Spinal cord (tissue), 10 donors: Measurements from ENCODE around the gene FAM110D. TPM values are rescaled to one million over a fixed set of nuclear protein-coding genes. Genes with fewer than 3 reads are reported as not detected.

Source experiments
- DNase-seq, 6 donors: peaks; one replicate each; pipeline versions ENCODE4 v3.0.0 to v3.0.0-alpha.2; 2013 to 2015; ENCODE audit warnings: low spot score in 6 of 6, low read depth in 4 of 6
- H3K27ac ChIP-seq: one replicate; pipeline ENCODE4 v1.5.1; 2013; ENCODE audit warnings: low read depth, low read length, control low read depth
- H3K27me3 ChIP-seq: one replicate; pipeline ENCODE4 v1.6.1; 2013; ENCODE audit warnings: low read length; ENCODE audit not compliant: control insufficient read depth, insufficient read depth
- H3K36me3 ChIP-seq: one replicate; pipeline ENCODE4 v1.6.1; 2013; ENCODE audit warnings: low read length; ENCODE audit not compliant: control insufficient read depth, insufficient read depth
- H3K4me1 ChIP-seq: one replicate; pipeline ENCODE4 v1.6.1; 2013; ENCODE audit warnings: low read length; ENCODE audit not compliant: control insufficient read depth, insufficient read depth
- H3K4me3 ChIP-seq: one replicate; pipeline ENCODE4 v1.5.1; 2013; ENCODE audit warnings: low read depth, low read length, control low read depth
- H3K9me3 ChIP-seq: one replicate; pipeline ENCODE4 v1.6.1; 2013; ENCODE audit warnings: low read length; ENCODE audit not compliant: control insufficient read depth, insufficient read depth
- WGBS: methylation state at CpG from one replicate; pipeline ENCODE4 v1.1.5; 2013; ENCODE audit warnings: missing lambda C conversion rate; ENCODE audit not compliant: insufficient coverage; 5-methylcytosine and 5-hydroxymethylcytosine counted together
- polyA plus RNA-seq, 2 donors: library from polyadenylated mRNA; unstranded; fragments of 120-200 nt; gene quantifications; one replicate each; pipeline ENCODE4 v1.2.1, GENCODE V29; 2013; ENCODE audit not compliant: insufficient read length in 2 of 2
- total RNA-seq, 2 donors: library from RNA; depleted of rRNA in 1 of 2; stranded (reverse); fragments of 120-200 nt in 1 of 2; fragments of >200 nt in 1 of 2; gene quantifications; one replicate each; pipeline versions ENCODE4 v1.2.3 to v1.2.4, GENCODE V29; 2013 to 2014
- donor health status: healthy.

FAM110D gene
- total and polyA plus RNA-seq, 4 donors, result 0.10 to 1.8 (median 1.5) TPM

DNA sequence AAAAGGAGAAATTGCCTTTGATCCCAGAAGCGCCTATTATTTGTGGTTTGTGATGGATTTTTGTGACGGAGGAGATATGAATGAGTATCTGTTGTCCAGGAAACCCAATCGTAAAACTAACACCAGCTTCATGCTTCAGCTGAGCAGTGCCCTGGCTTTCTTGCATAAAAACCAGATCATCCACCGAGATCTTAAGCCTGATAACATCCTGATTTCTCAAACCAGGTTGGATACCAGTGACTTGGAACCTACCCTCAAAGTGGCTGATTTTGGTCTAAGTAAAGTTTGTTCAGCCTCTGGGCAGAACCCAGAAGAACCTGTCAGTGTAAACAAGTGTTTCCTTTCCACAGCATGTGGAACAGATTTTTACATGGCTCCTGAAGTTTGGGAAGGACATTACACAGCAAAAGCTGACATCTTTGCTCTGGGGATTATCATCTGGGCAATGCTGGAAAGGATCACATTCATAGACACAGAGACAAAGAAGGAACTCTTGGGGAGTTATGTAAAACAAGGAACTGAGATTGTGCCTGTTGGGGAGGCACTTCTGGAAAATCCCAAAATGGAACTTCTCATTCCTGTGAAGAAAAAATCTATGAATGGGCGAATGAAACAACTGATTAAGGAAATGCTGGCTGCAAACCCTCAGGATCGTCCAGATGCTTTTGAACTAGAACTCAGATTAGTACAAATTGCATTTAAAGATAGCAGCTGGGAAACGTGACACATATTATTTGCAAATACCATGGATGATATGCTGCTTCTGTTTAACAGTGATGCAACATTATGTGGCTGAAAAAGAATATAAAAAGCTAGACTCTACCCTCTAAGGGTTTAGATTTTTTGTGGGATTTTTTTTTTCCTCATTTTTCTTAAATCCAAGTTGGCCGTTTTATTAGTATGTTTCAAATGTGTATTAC, 36.8 kb upstream of the FAM110D start:
- Histone ChIP-seq H3K9me3 (no peaks in the 10 kb centered on the region), H3K36me3 (peaks cover 22% of the 10 kb centered on the region), H3K27ac (no peak overlapping the region), H3K4me1 (no peaks in the 10 kb centered on the region), H3K27me3 (no peaks in the 10 kb centered on the region), H3K4me3 (no peak overlapping the region)
- no peak for DNase-seq
- 100% methylated on average over 1 of the region's 8 CpGs for whole genome bisulfite sequencing

GRCh38 chr1:26122988-26123973, 35.6 kb upstream of the FAM110D start:
- no CpG with 5 or more reads among the region's 7 CpGs for WGBS
- Histone ChIP-seq H3K4me3 (no peak overlapping the region), H3K27me3 (no peaks in the 10 kb centered on the region), H3K4me1 (no peaks in the 10 kb centered on the region), H3K36me3 (peaks cover 13% of the 10 kb centered on the region), H3K9me3 (no peaks in the 10 kb centered on the region), H3K27ac (no peak overlapping the region)
- no peak for DNase-seq

- Histone ChIP-seq H3K9me3 (no peaks in the 10 kb centered on the region), H3K27ac (no peak overlapping the region), H3K27me3 (no peaks in the 10 kb centered on the region), H3K36me3 (peaks cover 4% of the 10 kb centered on the region), H3K4me1 (no peaks in the 10 kb centered on the region), H3K4me3 (no peak overlapping the region)
- DNase-seq, result no peak
- no CpG with 5 or more reads among the region's 4 CpGs for WGBS
Observed at GRCh38 chr1:26124418-26125331, 34.2 kb upstream of the FAM110D start.

DNA sequence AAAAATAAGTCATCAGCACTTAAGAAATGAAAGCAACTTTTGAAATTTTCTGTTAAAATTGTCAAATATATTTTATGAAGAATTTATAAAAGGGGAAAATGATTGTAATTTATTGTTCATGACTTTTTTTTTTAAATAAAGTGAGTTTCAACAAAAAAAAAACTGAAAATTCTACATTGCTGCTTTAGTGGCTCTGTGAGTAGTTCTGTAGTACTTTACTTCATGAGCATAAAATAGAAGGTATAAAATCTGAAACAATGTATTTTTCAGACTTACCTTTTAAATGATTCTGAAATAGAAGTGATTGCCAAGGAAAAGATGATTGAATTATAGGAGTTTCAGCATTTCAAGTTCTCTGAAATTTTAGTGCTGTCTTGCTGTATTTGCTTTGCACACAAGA, 33.5 kb upstream of the FAM110D start:
- Histone ChIP-seq H3K27me3 (no peaks in the 10 kb centered on the region), H3K36me3 (peaks cover 2% of the 10 kb centered on the region), H3K27ac (no peak overlapping the region), H3K4me3 (no peak overlapping the region), H3K4me1 (no peaks in the 10 kb centered on the region), H3K9me3 (no peaks in the 10 kb centered on the region)
- DNase-seq, result no peak

DNA sequence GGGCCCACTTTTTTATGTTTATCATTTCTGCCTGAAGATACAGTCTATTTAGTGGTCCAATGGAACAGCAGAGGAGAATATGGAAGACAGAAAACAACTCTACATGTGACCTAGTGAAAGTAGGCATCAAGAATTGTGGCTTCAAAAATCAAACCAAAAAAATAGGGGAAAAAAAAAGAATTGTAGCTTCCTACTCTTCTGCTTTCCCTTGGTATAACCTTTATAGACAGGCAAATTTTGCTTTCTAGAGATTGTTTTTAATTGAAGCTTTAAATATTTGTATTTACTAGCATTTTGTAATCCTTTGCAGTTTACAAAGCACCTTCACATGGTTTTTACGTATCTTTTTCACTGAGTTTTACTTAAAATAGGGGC, 32.9 kb upstream of the FAM110D start:
- DNase-seq, result no peak
- Histone ChIP-seq H3K27me3 (no peaks in the 10 kb centered on the region), H3K36me3 (no peaks in the 10 kb centered on the region), H3K27ac (no peak overlapping the region), H3K9me3 (no peaks in the 10 kb centered on the region), H3K4me3 (no peak overlapping the region), H3K4me1 (no peaks in the 10 kb centered on the region)
- whole genome bisulfite sequencing, result no CpG with 5 or more reads among the region's 1 CpG

GRCh38 chr1:26126321-26127084, 32.4 kb upstream of the FAM110D start:
- WGBS, result no CpG with 5 or more reads among the region's 9 CpGs
- no peaks in the 10 kb centered on the region for H3K4me1 ChIP-seq
- no peak overlapping the region for H3K4me3 ChIP-seq

GRCh38 chr1:26127235-26128163, 31.4 kb upstream of the FAM110D start:
- Histone ChIP-seq H3K9me3 (no peaks in the 10 kb centered on the region), H3K4me1 (no peaks in the 10 kb centered on the region), H3K27me3 (no peaks in the 10 kb centered on the region), H3K36me3 (no peaks in the 10 kb centered on the region), H3K4me3 (no peak overlapping the region), H3K27ac (no peak overlapping the region)
- 60% methylated on average over 6 of the region's 13 CpGs for WGBS
- DNase-seq, result no peak

More at GRCh38 chr1:26126321-26127084, 32.4 kb upstream of the FAM110D start:
- no peak for DNase-seq
- no peaks in the 10 kb centered on the region for H3K36me3 ChIP-seq
- no peaks in the 10 kb centered on the region for H3K27me3 ChIP-seq
- no peaks in the 10 kb centered on the region for H3K9me3 ChIP-seq
- H3K27ac ChIP-seq, result no peak overlapping the region

DNA sequence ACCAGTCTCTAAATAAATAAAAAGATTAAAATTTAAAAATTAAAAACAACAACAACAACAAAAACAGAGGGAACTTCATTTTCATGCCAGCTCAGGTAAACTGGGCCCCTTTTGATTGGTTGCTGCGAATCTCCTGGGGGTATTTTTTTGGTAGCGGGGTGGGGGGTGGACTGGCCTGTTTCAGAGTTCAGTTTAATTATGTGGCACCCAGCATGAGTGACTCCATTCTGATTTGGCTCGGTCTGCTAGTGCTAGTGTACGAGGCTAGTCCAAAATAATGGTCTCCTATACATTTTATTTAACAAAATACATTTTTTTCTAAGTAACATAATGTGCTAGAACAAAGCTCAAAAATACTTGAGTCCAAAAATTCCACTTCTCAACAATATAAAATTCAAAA, 29.1 kb upstream of the FAM110D start:
- 88% methylated on average over 3 of the region's 4 CpGs for WGBS
- no peak overlapping the region for H3K4me3 ChIP-seq
- no peak overlapping the region for H3K27ac ChIP-seq
- no peaks in the 10 kb centered on the region for H3K4me1 ChIP-seq
- DNase-seq, result no peak
- no peaks in the 10 kb centered on the region for H3K36me3 ChIP-seq
- H3K27me3 ChIP-seq, result no peaks in the 10 kb centered on the region
- no peaks in the 10 kb centered on the region for H3K9me3 ChIP-seq
